HG02884 (cell line): ENCODE data around the gene MRM2.
"Not testable (repeated sequence)": the region's sequence is repeated elsewhere in the genome, so short reads cannot be mapped to it uniquely, and the experiment has no call there.

Experiments
- ATAC-seq: cut with Tn5 transposase; IDR thresholded peaks from one replicate; pipeline ENCODE4 v1.9.1; 2021; ENCODE audit warnings: mild to moderate bottlenecking, moderate library complexity; ENCODE audit not compliant: unreplicated experiment

The MRM2 gene

DNA sequence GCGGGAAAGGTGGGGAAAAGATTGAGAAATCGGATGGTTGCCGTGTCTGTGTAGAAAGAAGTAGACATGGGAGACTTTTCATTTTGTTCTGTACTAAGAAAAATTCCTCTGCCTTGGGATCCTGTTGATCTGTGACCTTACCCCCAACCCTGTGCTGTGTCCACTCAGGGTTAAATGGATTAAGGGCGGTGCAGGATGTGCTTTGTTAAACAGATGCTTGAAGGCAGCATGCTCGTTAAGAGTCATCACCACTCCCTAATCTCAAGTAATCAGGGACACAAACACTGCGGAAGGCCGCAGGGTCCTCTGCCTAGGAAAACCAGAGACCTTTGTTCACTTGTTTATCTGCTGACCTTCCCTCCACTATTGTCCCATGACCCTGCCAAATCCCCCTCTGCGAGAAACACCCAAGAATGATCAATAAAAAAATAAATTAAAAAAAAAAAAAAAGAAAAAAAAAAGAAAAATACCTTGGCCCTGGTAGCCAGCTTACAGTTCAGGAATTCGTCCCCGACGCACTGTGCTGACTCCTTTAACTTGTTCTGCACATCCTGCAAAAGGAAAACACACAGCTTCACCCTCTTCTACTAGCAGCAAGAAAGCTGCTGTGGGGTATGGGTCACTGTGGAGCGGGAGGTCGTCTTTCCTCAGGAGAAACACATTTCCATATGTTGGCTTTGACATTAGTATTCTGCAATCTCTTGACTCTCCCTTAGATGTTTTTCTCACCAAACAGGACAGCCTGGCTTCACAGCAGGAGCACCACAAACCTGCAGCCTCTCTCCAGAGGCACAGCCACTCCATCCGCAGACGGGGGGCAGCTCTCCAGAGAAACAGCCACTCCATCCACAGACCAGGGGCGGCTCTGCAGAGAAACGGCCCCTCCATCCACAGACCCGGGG, 27.3 kb upstream of the MRM2 start:
- not testable (repeated sequence) for ATAC-seq

DNA sequence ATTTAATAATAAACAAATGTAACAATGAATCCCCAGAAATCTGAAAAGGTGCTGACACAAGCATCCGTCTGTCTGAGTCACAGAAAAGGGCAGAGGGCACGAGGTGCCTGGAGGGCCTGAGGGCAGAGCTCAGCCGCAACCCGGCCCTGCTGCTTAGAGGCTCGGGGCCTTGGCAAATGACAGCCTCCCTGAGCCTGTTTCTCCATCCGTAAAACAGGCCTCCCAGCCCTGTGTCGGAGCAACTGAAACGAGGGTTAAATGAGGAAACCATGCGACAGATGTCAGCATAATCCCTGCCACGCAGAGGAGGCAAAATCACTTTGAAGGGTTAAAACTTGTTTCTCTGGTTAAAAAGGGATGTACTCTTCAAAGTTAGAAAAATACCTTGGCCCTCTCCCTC, 24.9 kb upstream of the MRM2 start:
- no peak for ATAC-seq

DNA sequence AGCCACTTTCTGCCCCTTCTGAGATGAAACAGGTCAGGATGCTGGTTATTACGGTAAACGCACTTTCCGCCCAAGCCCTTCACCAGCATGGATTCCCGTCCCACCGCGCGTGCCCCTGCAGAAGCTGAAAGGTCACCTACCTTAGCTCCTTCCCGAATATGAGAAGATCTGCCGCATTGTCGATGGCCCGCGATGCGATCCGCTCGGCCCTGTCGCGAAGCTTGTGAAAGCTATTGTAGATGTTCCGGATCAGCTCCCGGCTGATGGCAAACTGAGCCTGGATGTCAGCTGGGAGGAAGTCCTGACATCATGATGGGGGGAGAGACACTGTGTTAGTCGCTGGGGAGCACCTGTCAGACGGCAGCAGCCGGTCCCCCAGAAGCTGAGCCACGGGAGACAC, 22.2 kb upstream of the MRM2 start:
- no peak for ATAC-seq

DNA sequence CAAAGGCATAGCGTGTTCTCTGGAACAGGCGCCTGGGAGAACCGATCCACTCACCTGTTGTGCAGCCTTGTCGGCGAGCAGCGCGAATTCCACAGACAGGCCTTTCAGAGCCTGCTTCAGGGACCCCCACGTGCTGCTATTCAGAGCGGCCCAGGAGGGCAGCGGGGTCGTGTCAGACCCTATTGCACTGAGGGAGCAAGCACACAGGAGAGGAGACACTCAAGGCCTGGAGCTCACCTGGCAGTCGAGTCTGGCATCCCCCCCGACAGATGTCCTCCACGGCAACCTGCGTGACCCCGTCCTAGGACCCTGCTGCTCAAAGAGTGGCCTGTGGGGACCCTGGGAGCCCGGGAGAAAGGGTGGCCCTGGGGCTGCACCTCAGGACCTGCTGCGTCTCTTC, 21.2 kb upstream of the MRM2 start:
- ATAC-seq: no peak

DNA sequence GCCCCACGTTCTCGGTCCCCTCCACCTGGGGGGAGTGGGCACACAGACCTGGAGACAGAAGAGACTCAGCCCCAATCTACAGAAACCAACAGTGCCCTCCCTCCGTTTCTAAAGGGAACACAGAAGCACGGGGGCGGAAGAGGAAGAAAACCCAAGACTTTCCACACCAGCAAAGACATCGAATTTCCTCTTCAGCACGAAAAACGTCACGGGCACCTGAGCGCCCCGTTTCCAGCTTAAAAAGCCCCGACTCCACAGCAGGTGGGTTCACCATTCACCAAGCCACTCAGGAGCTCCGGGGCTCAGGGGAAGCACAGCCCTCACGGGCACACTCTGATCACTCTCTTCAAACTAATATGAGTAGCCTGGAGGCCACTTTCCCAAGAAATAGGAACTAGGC, 19.6 kb upstream of the MRM2 start:
- no peak for ATAC-seq

DNA sequence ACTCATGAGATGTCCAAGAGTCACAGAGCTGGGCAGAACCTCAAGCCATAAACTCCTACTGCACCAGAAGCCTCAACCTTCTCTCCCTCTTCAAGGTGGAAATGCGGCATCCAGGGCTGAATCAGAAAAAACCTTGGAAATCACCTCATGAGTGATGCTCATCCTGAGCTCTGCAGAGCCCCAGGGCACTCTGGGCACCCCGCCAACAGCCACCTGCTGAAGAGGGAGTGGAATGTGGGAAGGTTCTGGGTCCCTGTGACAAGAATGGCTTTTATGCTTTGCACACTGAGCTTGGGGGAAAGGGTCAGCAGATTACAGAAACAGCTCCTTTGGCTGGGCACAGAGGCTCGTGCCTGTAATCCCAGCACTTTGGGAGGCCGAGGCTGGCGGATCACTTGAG, 18.8 kb upstream of the MRM2 start:
- no peak for ATAC-seq

DNA sequence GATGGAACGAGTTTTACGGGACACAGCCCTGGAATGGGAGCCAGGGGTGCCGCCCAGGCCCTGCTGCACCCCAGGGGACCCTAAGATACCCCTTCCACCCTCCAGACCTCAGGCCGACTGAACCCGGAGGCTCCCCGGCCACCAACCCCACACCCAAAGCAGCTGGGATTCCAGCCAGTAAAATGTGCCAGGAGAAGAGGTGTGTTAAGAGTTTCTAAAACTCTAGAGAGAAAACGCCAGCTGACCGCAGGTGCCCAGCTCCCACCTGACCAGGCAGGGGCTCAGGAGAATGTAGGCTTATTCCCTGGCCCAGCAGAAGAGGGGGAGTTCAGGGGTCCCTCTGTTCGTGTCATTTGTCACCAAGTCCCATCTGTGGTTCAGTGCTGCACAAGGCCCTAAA, 17.5 kb upstream of the MRM2 start:
- ATAC-seq: no peak

DNA sequence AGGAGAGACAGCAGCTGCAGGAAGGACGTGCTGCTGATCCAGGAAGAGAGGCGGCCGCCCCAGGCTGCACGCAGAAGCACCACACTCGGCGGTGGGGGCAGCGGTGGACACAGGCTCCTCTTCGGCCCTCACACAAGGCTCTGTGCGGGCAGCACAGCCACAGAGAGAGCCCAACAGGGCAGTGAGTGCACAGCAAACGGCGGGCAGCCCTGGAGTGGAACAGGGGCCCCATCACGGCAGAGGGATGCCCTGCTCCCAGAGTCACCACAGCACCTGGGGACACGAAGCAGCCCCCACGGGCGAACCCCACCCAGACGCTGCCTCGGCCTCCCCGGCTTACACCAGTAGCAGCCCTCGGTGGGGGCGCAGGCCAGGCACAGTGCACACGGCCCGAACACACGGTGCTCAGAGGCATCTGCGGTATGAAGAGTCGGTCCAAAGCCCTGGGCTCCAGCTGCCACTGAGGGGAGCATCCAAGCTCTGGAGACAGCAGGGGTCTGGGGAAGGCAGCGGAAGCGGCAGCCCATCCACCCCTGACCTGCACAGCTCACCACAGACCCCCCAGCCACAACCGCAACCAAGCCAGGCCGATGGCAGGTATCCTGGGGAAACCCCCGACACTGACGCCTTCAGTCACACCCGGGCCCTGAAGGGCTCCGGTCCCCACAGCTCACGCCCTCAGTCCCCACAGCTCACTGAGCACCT, 16.8 kb upstream of the MRM2 start:
- ATAC-seq: no peak

DNA sequence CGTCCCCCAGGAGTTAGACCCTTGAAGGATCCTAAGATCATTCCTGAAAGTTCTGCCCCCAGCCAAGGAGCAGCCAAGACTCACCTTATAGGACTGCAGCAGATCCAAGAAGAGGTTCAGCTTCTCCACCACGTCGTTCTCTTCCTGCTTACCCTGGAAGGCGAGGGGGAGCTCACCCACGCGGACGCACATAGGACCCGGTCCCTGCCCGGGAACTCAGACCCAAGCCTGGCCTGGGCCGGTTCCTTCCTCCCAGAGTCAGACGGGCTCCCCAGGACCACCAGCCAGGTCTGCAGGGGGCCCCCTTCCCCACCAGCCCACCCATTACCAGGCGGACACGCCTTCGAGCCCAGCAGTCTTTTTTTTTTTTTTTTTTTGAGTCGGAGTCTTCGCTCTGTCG, 15.6 kb upstream of the MRM2 start:
- no peak for ATAC-seq

DNA sequence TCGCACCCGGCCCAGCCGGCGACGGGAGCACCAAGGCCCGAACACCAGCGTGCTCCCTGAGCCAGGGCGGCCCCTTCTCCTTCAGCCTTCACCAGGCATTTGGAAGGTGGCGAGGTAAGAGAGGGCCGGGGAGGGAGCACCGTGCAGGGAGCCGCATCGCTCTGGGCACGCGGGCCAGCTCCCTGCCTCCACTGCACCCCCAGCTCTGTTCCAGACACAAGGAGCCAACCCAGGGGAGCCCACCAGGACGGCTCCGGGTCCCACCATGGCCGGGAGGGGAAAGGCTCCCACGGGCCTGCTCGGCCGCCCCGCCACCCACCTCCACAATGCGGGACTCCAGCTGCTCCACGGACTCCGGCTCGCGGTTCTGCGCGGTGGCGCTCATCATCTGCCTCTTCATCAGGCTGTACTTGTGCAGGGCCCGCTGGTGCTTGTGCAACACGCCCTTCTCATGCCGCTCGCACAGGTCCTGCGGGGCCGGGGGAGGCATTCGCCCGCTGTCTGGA, 15.1 kb upstream of the MRM2 start:
- ATAC-seq: no peak

DNA sequence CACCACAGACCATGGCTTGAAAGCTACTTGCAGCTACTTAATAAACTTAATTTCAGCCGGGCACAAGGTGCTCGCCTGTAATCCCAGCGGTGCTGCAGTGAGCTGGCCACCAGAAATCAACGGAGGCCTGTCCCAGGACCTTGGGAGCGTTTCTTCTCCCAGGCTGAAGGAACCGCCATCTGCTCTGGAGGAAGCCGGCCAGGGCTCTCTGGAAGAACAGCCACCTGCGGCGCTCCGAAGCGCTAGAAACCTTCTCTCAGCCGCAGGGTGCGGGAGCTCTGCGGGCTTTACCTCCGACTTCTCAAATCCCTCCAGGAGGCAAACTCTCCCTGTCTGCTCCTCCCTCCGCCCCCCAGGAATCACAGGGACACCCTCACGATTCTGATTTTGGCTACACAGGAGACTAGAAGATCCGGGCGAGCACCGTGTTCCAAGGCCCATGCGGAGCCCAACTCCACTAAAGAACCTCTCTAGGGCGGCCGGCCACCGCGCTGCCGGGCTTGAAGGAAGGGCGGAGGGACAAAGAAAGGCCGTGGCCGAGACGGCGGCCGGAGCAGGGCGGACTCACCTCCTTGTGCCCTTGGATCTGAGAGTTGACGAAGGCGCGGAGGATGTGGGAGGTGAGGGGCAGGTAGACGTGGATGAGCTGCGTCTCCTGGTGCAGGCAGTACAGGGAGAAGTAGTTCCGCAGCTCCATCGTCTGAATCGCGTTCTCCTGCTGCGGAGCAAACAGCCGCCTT, 14.5 kb upstream of the MRM2 start:
- no peak for ATAC-seq

DNA sequence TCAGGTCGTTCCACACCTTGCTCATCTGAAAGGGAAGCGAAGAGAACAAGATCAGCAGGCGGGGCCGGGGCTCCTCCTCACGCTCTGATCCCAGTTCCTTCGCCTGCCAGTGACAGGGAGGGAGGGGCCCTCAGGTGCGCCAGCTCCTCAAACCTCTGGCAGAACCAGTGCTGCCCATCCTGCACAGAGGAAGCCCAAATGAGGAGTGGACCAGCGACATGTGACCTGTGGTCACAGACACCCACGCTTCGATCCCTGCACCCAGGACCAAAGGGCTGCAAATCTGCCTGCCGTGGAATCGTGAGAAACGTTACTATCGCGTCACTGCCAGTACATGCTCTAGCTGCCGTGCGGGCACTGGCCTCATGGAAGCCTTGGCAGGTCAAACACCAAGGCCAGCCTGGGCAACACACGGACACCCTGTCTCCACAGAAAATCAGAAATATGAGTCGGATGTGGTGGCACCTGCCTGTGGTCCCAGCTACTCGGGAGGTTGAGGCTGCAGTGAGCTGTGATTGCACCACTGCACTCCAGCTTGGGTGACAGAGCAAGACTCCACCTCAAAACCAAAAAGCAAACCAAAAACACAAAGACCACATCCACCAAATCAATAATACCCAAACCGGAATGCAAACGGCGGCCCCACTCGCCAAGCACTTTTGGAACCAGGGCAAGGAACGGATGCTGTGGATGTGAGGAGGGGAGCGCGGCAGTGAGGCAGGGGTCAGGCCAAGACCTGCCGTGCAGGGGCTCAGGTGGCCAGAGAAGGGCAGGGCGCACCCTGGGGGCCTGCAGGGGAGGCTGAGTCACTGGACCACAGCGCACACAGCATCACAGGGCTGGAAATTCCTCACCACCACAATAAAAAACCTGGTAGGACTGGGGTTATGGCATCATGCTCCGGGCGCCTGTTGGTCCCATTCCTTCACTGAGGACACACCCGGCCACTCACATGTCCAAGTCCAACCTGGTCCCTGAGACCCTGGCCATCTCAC, 13.4 kb upstream of the MRM2 start:
- no peak for ATAC-seq

DNA sequence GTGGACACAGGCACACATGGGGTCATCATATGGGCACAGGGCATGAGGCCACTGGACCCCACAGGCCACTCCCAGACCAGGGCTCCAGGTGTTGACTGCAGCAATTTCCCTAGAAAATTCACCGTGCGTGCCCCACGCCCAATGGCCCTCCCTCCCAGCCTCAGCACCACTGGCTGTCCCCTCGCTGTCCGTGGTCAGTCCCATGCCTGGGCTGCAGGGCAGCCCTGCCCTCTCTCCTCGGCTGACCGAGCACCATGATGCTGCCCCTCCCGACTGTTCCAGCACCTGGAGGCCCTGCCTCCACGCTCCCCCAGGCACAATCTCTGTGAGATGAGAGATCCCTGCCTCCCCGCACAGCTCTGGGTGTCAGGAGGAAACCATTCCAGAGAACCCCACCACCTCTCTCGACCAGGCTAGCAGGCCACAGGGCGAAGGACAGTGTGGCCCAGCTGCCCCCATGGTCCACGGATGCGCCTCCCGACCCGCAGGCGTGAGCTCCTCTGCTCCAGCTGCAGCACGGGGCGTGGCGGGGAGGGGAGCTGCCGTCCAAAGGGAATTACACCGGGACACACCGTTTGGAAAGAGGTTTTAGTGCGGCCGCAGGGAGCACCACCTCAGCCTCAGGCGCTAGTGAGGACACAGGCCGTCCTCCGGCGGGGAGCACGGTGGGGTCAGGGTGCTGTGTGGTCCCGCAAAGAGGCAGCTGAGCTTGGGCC, 12.6 kb upstream of the MRM2 start:
- ATAC-seq: no peak

DNA sequence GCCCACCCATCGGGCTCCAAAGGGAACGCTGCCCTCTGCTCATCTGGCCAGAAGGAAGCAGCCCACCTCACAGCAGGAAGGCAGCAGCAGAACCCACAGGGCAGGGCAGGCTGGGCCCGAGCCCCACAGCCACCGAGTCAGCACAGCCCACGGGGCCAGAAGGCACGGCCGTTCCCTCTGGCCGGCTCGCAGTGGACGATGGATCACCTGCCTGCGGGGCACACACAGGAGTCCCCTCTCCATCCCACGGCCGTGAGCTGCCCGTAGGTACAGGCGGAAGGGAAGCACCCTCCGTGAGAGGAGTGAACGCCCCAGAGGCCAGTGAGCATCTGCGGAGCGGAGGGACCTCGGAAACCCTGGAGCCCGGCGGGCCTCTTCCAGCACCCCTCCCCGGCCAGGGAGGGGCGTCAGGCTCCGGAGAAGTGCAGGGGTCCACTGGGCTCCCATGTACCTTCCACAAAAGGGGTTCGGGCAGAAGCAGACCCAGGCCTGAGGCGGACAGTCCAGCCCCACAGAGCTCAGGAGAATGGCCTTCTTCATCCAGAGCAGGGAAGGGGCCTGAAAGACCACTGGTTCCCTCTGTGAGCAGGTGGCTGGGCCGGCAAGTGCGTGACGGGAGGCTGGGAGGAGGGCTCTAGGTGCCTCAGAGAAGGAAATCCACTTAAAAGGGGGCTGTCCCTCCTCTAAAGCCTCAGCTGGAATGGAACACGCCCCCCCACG, 11.7 kb upstream of the MRM2 start:
- no peak for ATAC-seq

DNA sequence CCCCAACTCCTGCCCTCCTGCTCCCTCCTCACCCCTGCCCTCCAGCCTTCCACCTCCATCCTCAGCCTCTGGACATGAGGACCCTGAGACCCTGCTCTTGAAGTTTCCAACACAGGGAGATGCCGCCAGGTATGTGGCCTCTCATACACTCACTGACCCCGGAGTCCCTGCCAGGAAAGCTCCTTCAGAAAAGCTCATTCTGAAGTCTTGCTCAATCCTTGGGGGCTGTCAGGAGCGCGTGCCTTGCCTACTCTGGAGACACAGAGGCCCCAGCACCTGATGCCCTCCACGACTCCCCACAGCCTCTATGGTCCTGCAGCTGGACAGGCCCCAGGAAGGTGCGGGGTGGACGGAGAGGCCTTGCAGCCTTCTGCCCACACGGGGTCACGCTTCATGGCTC, 11.0 kb upstream of the MRM2 start:
- ATAC-seq: no peak

DNA sequence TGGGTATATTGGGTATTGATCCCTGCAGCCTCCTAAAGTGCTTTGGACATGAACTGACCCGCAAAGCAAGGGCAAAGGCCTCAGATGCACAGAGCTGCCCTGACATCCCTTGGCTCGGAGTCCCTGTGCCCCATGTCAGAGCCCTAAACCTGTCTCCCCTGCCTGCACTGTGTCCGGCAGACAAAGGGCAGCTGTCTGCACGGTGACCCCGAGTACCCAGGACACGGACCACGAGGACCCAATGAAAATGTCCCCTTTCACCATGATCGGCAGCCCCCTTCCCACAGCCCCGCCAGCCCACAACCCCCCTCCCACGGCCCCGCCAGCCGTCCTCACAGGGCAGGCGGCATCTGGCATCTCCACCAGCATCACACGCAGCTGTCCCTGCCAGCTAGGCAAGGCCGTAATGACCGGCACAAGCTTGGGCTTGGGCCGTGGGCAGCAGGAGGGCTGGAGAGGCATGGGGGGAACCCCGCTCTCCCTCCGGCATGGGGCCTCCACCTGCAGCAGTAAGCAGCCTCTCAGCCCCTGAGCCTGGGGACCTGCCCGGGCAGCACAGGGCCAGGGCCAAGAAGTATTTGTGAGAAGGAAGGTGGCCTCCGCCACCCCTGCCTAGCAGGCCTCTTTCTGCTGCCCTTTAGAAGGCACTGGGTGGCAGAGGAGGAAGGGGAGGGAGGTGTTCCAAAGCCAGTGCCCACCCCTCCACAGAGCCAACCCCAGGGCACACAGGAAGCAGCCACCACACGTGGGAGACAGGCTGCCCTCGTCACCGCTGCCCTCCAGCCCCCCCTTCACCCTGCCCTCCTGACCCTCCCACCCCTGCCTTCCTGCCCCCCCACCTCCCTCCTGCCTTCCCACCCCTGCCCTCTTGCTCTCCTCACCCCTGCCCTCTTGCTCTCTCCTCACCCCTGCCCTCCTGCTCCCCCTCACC, 10.1 kb upstream of the MRM2 start:
- ATAC-seq: no peak

DNA sequence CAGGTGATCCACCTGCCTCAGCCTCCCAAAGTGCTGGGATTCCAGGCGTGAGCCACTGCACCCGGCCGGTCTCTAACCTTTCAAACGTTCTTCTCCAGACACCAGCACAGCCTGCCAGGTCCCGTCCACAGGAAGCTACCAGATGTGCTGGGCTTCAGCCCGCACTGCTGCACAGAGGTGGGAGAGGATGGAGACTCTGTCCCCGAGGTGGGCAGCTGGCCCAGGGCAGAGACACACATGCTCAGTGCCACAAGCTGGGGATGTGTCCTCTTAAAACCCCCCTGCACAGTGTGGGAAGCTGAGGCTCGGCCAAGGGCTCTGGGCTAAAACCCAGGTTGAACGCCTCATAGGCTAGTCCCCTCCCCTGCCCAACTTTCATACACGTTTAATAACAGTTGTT, 9.4 kb upstream of the MRM2 start:
- no peak for ATAC-seq

DNA sequence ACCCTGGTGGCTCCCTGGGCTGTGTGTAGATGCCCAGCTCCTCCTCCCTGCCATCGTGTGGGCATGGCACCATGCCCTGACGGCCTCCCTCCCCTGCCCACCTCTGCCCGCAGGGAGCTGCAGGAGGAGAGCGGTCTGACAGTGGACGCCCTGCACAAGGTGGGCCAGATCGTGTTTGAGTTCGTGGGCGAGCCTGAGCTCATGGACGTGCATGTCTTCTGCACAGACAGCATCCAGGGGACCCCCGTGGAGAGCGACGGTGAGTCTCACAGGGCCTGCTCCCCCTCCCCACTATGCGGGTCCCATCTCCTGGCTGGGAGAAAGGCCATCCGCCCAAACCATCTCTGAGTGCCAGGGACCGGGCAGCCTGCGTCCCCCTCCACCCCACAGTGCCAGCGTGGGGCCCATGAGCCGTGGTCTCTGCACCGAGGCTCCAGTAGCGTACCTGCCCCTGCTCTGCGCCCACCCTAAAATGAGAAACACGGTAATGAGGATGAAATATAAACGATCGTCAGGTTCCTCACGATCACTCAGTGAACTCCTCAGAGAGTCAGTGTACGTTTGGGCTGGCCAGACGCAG, 7.8 kb upstream of the MRM2 start:
- ATAC-seq: no peak
